Measurements from ENCODE around the gene UCKL1. TPM values are rescaled to one million over a fixed set of nuclear protein-coding genes. Genes with fewer than 3 reads are reported as not detected.

UCKL1 gene
- polyA plus RNA-seq, 3 donors, result 10.9 to 65.8 (median 14.5) TPM

DNA sequence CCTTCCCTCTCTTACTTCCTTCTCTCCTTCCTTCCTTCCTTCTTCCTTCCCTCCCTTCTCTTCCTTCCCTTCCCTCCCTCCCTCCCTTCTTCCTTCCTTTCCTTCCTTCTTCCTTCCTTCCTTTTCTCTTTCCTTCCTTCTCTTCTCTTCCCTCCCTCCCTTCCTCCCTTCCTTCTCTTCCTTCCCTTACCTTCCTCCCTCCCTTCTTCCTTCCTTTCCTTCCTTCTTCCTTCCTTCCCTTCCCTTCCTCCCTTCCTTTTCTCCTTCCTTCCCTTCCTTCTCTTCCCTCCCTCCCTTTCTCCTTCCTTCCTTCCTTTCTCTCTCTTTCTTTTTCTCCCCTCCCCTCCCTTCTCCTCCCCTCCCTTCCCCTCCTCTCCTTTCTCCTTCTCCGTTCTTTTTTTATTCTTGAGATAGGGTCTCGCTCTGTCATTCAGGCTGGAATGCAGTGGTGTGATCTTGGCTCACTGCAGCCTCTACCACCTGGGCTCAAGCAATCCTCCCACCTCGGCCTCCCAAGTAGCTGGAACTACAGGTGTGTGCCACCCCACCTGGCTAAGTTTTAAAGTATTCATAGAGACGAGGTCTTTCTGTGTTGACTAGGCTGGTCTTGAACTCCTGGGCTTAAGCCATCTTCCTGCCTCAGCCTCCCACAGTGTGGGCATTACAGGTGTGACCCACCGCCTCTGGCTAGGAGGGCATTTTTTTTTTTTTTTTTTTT, 14.7 kb upstream of the UCKL1 start:
- intact Hi-C loops (cut with micrococcal nuclease), result loop anchor here (2.0 to 5.0 kb wide), 5 partner anchors 64 to 534 kb away; partner anchors contain the start of gene PTK6 (in 1 of the 2)

More for the DNA sequence above, 14.7 kb upstream of the UCKL1 start:
- Mint-ChIP-seq H3K27ac (peak overlapping the region in 1 of 7 donors; percentile 57), H3K9me3 (peaks cover 0 to 27% (median 7%) of the 10 kb centered on the region in 7 donors), H3K4me3 (peak overlapping the region in 1 of 2 donors; percentile 83), H3K4me1 (peaks cover 20% of the 10 kb centered on the region), H3K27me3 (ENCODE audit: low read depth in 3 of 3) (peaks cover 18 to 30% (median 19%) of the 10 kb centered on the region in 3 donors), H3K36me3 (peaks cover 6 to 12% of the 10 kb centered on the region in 2 donors)
- DNase-seq, result no peak
- Histone ChIP-seq H4K20me1 (ENCODE audit: insufficient read depth, low read length) (no peaks in the 10 kb centered on the region), H3K27me3 (ENCODE audit: control insufficient read depth in 2 of 2, insufficient read depth in 2 of 2, low read length in 2 of 2) (peaks cover 0 to 18% of the 10 kb centered on the region in 2 donors), H3K4me2 (replicated peaks; ENCODE audit: extremely low read depth, low read length, poor library complexity, severe bottlenecking) (no peak overlapping the region), H3K27ac (ENCODE audit: low read depth in 1 of 2, low read length in 2 of 2) (no peak overlapping the region), H2AFZ (ENCODE audit: insufficient read depth, low read depth, low read length, poor library complexity, severe bottlenecking) (no peak overlapping the region), H3K9me3 (replicated peaks in 1 of 2; ENCODE audit: control insufficient read depth in 1 of 2, insufficient read depth in 1 of 2, low read length in 2 of 2) (peaks cover 0 to 12% of the 10 kb centered on the region in 2 donors), H3K79me2 (ENCODE audit: insufficient read depth, low read length) (no peaks in the 10 kb centered on the region), H3K4me3 (replicated peaks in 1 of 3; ENCODE audit: low read depth in 2 of 3, low read length in 3 of 3) (no peak overlapping the region), H3K36me3 (replicated peaks in 1 of 2; ENCODE audit: control insufficient read depth in 1 of 2, insufficient read depth in 2 of 2, low read length in 2 of 2) (peaks cover 0 to 6% of the 10 kb centered on the region in 2 donors), H3K9ac (ENCODE audit: insufficient read depth, low read length, poor library complexity, severe bottlenecking) (no peak overlapping the region), H3K4me1 (ENCODE audit: control insufficient read depth in 1 of 2, insufficient read depth in 2 of 2, low read length in 2 of 2) (peaks cover 14 to 26% of the 10 kb centered on the region in 2 donors)
- TF ChIP-seq, protein P1, sequence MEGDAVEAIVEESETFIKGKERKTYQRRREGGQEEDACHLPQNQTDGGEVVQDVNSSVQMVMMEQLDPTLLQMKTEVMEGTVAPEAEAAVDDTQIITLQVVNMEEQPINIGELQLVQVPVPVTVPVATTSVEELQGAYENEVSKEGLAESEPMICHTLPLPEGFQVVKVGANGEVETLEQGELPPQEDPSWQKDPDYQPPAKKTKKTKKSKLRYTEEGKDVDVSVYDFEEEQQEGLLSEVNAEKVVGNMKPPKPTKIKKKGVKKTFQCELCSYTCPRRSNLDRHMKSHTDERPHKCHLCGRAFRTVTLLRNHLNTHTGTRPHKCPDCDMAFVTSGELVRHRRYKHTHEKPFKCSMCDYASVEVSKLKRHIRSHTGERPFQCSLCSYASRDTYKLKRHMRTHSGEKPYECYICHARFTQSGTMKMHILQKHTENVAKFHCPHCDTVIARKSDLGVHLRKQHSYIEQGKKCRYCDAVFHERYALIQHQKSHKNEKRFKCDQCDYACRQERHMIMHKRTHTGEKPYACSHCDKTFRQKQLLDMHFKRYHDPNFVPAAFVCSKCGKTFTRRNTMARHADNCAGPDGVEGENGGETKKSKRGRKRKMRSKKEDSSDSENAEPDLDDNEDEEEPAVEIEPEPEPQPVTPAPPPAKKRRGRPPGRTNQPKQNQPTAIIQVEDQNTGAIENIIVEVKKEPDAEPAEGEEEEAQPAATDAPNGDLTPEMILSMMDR (IDR thresholded peaks at IDR 0.05), result no peak
- WGBS (ENCODE audit: insufficient coverage), result no CpG with 5 or more reads among the region's 5 CpGs
